Stimulated activated CD4-positive, alpha-beta T cell treated with anti-CD3 and anti-CD28 coated beads, Interleukin-15, amount 100 ng/mL, for 48 hours (primary cell): Measurements from ENCODE around the gene CAVIN3.
A peak's percentile ranks its signal among the peaks of the same experiment; 100 is the strongest.

ENCODE experiments used
- DNase-seq, 2 donors: peaks; one replicate each; pipeline ENCODE4 v3.0.0-alpha.2; 2020; ENCODE audit warnings: low read depth in 2 of 2

CAVIN3 gene, protein sequence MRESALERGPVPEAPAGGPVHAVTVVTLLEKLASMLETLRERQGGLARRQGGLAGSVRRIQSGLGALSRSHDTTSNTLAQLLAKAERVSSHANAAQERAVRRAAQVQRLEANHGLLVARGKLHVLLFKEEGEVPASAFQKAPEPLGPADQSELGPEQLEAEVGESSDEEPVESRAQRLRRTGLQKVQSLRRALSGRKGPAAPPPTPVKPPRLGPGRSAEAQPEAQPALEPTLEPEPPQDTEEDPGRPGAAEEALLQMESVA

DNA sequence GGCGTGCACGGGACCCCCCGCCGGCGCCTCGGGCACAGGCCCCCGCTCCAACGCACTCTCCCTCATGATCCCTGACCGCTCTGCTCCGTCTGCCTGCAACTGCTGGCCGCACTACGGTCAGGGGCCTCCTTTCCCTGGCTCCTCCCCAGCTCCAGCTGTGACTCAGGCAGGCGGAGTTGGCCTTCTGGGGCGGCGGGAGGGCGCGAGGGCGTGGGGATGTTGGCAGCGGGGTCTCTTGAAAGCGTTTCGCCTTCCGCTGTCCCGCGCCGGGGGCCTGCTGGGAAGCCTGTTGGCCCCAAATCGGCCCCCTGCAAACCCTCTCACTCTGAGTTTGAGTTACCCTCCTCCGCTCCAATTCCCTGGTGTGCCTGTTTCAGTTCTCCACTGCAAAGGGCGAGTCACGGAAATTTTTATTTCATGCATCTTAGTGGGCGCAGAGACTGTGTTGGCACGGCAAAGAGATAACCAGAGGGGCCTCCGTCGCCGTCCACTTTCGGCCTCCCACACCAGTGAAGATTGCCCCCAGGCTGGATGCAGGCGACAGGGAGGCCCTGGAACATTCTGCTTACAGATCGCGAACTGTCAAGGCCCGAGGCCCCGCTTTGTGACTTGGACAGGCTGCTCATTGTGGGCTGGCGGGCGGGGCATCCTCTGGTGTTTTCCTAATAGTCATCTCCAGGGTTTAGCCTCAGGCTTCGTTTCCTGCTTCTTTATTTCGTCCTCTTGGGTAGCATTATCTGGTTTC, at the start of gene CAVIN3:
Gene CAVIN3, minus strand, starts transcription at position 91 of the 745 bp plus-strand sequence. Its CDS starts 25 bp downstream, at position 66.
- peak; percentile 78 to 82 for DNase-seq

DNA sequence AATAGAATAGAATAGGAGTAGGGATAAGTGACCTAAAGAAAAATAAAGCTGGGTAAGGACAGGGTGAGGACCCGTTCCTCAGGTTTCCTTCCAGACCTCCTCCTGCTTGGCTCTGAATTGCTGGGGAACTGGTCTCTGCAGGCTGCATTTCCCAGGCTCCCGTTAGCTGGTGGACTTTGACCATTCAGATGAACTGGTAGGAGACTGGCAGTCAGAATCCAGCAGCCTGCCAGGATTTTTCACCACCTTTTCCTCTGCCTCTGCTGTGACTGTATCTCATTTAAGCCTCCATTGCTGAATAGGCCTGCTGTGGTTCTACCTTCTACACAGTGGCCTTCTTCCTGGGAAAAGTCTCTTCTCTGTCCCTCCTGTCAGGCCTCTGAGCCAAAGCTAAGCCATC, 45.4 kb upstream of the CAVIN3 start:
- DNase-seq = no peak

DNA sequence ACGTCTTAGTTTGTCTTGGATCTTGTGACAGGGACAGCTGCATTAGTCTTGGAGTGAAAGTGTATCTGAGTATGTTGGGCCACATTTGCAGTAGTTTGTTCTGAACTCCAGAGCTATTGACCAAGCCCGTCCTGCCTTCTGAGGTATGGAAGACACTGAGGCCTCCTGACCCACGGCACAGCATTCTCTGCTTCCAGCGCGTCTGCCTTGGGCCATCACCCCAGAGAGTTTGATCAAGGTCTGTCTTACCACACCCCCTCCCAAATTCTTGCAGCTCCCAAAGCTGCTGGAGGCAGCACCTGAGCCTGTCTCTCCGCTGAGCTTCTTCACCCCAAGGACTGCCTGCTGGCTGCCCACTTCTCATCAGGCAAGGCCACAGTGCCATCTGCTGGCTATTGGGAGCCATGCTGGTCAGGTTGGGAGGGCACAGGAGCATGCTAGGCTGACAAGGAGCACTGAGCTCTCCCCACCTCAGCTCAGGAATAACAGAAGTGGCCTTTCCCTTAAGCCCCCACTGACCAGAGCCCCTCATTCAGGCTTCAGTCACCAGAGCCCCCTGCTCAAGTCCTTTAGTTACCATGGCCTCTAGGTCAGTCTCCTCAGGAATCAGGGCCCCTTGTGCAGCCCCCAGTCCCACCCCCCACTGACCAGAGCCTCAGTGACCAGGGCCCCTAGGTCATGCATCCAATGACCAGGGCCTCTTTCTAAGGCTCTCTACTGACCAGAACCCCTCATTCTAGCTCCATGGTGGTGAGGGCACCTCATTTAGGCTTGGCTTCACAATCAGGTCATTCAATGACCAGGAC, 42.8 kb upstream of the CAVIN3 start:
- peak; percentile 66 for DNase-seq

DNA sequence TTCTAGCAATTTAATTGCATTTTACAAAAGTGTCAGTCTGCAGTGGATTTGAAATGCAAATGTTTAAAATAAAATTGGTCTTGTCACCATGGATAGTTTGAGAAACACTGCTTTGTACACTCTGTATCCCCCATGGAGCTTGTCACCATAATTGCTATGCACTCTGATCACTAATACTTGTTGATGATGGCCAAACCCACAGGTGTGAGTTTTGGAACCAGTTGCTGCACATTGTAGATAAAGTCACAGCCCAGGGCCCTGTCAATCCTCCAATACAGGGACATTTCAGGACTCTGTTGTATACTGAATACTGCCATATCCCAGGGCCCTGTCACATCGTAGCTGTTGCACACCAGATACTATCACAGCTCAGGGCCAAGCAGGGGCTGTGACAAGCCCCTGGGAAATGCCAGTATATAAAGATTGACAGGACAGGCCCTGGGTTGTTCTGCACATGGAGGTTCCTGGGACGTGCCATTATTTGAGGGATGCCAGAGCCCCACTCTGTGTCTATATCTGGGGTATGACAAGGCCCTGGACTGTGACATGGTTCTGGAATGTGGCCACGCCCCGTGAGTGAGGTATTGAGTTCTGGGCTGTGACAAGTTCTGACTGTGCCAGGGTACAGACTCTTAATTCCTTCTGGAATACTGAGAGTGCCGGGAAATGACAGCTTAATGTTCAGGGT, 42.0 kb upstream of the CAVIN3 start:
- no peak for DNase-seq

DNA sequence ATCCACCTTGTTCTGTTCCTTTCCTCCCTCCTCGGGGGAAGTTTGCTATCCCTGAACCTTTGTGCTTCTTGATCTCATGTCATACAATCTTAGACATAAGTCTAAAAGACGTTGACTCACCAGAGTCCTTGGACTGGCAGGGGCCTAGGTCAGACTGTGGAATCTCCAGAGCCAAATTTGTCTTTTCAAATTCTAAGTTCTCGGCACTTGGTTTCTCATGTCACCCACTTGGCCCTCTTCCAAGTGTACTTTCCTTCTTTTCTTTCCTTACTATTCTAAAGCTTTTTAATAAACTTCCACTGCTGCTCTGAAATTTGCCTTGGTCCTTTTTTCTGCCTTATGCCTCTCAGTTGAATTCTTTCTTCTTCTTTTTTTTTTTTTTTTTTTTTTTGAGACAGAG, 39.9 kb upstream of the CAVIN3 start:
- no peak for DNase-seq

DNA sequence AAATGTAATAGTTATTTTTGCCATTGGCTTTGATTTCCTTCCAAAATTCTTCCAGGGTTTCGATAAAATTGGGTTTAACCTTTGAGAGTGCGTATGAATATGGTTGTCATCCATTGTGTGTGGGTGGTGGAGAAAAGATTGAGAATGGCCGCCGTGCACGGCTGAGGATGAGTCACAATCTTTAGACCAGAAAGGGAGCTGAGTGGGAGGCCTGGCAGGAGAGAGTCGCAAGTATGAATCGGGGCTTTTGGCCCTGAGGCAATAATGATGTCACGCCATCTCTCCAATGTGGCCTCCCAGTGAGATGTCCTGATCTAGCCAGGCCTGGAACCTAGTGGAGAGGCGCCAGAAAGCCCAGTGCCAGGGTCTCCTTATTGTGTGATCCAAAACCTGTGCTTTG, 36.9 kb upstream of the CAVIN3 start:
- peak; percentile 48 to 60 for DNase-seq

DNA sequence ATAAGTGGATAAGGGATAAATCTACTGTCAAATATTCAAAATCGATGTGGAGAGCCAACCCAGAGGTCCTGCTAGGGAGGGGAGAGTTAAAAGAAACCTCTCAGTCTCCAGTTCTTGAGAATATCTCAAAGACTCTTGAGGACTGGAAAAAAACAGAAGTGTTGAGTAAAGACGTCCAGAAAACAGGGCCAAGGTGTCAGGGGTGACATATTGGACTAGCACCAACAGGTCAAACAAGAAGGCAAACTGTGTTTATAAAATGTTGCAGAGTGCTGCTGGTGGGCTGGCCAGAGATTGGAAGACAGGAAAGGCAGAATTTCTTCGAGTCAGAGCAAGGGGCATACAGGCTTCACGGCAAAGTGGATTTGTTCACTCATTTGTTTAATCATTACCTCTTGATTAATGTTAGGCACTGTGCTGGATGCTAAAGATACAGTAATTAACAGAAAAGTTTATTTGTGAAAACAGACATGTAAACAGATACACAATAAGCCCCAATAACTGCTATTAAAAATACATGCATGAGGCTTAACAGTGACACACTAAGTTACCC, 36.3 kb upstream of the CAVIN3 start:
- no peak for DNase-seq

DNA sequence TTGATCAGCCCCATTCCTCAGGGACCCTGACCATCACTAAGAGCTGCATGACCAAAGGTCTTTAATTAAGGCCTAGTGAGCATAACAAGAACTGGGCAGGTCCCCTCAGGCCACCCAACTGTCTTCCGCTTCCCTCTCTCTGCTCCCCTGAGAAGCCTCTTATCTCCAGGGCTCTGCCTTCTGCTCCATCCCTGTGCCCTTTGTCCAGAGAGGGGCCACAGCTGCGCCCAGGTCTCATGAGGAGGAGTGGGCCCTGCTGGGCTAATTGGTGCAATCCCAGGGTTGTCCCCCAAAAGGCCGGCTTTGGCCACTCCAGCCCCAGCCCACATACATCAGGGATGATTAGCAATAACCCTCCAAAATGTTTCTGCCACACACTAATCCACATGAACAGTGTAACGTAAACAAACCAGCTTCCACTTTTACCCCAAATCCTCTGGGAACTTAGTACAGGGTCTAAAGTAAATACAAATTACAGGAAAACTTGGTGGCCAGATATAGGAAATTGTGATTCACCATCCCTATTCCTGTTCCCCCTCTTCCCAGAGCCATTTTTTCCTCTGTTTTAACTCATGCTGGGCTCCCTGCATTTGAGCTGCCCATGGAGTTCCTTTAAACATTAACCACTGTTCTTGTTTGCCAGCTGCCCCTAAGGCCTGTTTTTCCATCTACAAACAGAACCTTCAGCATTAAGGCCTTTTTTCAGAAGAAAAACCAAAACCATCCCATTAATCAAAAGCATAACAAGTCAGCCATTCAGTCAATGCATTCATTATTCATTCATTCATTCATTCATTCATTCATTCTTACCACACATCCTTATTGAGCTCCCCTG, 34.6 kb upstream of the CAVIN3 start:
- no peak for DNase-seq

DNA sequence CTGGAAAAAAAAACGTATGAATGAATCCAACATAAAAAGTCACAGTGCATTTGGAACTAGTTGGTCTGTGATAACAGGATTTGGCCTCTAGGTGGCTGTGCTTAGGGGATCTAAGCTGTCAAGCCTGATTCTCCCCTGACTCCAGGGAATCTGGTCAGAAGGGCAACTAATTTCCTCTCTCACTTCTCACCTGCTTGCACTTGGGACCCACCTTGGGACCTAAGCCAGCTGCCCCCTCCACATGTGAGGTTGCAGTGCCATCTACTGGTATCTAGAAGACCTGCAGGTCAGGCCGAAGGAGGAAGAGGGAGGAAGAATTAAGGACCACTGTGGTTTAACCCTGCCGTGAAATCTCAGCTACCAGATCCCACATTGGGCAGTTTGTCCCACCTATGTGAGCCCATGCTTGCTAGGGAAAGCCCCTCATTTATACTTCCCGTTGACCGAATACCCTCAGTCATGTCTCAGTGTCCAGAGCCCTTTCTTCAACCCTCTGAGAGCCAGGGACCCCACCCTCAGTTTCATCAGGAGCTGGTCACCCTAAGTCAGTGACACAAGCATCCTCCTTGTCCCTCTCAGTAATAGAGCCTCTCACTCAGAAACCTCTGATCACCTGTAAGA, 33.2 kb upstream of the CAVIN3 start:
- peak; percentile 36 to 49 for DNase-seq

DNA sequence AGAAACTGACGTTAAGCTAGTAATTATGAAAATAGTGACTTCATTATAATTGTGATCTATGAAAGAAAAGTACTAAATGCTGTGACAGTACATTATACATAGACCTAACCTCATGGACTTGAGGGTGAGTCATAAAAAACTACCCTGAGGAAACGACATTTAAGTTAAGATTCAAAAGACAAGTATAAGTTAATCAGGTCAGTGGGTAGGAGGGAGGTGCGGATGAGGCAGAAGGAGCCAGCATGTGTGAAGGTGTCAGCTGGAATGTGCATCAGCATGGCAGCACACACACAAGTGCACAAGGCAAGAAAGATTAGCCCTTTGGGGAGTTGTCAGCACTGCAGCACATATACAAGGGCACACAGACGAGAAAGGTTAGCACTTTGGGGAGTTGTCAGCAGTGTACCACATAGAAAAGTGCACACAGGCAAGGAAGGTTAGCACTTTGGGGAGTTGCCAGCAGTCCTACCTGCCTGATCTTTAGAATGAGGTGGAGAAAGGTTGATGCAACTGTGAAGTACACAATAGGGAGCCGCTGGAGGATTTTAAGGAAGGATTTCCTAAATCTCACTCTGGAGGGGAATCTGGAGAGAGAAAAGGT, 31.6 kb upstream of the CAVIN3 start:
- peak in 1 of 2 donors; percentile 5 for DNase-seq

DNA sequence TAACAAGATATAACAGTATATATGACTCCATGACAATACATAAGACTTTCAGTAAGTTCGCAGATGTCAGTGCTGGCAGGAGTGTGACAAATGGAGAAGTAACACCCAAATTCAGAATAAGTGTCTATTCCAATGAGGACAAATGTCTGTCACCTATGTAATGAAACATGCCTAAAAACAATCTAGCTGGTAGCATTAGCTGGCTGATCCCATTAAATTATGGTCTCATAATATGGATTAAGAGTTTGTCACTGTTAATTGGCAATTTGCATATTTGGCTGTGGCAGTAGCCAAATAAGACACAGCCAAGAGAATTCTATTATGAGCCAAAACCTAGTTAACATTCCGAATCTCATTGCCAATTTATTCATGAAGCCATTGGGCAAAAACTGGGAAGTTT, 30.2 kb upstream of the CAVIN3 start:
- no peak for DNase-seq

DNA sequence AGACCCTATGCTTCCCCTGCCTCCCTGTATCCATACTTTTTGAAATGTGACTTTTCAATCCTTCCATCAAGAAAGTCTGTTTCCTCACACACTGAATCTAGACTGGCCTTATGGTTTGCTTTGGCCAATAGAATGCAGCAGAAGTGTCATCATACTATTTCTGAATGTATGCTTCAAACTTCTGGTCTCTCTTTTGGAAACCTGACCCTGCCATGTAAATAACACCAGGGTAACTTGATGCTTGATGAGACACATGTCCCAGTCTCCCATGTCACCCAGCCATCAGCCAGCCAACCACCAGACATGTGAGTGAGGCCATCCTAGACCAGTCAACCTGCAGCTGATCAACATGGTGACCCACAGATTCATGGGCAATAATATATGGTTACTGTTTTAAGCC, 29.7 kb upstream of the CAVIN3 start:
- no peak for DNase-seq

DNA sequence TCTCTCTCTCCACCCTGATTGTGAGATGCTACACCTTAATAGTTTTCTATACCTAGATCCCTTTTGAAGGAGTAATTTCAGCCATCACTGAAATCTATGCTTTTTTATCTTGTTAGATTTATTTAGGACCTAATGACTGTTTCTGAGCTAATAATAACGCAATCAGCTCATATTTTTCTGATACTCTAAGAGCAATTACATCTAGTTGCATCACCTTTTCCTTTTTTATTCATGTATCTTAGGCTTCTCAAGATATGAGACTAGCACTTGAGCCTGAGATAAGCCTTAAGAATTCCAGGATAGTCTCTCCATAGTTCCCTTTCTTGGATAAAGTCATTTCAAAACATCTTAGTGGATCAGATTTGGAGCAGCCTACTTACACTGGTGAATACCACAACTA, 25.1 kb upstream of the CAVIN3 start:
- no peak for DNase-seq

DNA sequence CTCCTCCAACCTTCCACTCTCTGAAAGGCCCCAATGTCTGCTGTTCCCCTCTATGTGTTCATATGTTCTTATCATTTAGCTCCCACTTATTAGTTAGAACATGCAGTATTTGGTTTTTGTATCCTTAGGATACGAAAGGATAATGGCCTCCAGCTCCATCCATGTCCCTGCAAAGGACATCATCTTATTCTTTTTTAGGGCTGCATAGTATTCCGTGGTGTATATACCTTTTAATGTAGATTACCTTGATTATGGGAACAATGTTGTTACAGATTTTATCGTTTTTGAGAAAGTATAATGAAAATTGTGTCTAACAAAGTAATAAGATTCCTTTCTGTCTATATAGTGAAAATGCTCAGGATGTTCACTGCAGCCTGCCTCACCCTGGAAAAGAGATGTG, 16.0 kb upstream of the CAVIN3 start:
- DNase-seq = no peak

DNA sequence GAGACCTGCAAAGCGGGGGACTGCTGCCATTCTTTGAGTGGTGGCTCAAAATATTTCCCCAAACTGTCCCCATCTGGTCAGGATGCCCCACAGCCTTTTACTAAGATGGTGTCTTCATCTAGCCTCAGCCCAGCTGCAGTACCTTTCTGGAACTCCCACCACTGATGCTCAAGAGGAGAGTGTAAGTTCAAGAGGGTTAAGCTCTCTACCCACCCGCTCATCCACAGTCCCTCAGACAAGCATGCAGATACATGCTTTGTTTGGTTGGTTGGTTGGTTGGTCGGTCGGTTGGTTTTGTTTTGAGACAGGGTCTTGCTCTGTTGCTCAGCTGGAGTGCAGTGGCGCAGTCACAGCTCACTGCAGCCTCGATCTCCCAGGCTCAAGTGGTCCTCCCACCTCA, 14.5 kb upstream of the CAVIN3 start:
- DNase-seq = no peak

DNA sequence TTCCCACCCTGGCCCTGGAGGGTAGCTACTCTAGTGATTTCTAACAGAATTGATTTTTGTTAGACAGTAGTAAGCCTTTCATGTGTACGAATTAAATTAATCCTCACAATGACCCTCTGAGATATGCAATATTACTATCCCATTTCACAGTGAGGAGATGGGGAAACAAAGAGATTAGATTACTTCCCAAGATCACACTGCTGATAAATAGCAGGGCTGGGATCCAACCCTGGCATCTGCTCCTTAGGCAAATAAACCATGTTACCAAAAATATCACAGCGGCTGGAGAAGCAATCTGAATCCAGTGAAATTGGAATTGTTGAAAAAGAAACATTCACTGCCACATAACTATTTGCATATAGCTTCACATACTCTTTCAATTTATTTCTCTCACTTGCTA, 12.8 kb upstream of the CAVIN3 start:
- DNase-seq = no peak

DNA sequence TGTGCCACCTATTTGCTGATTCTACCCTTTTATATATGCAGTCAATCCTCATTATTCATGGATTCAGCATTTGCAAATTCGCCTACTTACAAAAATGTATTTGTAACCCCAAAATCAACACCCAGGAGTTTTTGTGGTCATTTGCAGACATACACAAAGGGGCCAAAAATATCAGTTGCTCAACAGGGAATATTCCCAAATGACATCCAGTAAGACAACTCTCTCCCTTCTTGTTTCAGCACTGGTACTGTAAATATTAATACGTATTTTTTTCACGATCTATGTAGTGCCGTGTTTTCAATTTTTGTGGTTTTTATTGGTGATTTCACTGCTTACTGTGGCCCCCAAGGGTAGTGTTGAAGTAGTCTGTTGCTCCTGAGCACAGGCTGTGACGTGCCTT, 11.8 kb upstream of the CAVIN3 start:
- no peak for DNase-seq

DNA sequence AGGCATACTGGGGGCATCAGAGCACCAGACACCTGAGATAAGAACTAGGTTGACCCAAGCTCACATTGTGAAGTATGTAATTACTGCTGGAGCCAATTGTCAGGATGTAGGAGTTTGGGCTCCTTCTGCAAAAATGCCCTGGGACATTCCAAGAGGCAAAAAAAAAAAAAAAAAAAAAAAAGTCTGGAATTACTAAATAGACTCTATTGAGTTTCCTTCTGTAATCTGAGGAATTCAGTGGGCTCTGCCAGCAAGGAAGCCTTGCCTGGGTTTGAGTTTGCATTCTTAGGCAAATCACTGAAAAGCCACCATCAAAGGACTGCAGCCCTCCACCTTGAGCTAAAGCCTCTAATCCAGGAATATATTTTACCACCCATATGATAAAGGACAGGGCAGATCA, 8.0 kb upstream of the CAVIN3 start:
- no peak for DNase-seq

DNA sequence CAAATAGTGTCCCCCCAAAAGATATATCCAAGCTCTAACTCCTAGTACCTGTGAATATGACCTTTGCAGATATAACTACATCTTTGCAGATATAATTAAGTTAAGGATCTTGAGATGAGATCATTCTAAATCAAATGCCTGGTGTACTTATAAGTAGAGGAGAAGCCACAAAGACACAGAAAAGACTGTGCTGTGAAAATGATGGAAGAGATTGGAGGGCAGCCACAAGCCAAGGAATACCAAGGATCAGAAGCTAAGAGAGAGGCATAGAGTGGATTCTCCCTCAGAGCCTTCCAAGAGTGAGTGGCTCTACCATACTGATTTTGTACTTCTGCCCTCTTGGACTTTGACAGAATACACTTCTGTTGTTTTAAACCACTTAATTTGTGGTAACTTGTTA, 7.5 kb upstream of the CAVIN3 start:
- DNase-seq = no peak

DNA sequence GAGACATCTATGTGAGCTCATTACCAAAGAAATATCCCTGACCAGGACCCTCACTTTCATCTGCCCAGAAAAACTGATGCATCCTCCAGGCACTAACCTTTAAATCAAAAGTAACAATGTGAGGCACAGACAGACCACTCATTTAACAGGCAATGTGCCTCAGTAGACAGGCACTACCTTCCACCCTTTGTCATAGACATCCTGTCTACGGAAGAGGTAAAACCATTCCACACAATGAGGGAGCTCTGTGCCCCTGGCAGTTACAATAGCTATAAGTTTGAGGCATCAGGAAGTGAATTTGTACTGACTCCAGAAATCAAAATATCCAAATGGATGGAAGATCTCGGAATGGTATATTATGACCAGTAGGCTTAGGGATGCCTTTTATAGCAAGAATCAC, 6.7 kb upstream of the CAVIN3 start:
- DNase-seq = no peak
